ENCODE data around the gene CDC42EP4. TPM values are rescaled to one million over a fixed set of nuclear protein-coding genes. Genes with fewer than 3 reads are reported as not detected.

Gene CDC42EP4
- total RNA-seq, 4 donors from 2014 or later, result 33.0 to 94.6 (median 69.7) TPM

DNA sequence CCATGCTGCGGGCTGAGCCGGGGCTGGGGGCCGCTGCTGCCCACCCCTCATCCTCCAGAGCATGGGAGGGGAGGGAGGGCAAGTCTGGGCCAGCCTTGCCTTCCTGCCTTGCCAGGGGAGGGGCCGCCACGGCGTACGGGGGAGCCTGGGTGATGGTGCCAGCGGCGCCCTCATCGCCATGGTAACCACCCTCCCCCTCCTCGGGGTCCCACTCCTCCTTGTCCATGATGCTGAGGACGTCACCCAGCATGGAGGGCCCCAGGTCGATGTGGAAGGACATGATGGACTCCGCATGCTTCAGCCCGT is 26.2 kb downstream of the CDC42EP4 start:
- WGBS, 2 donors, result 61 to 72% methylated on average over 11 to 15 of the region's 15 CpGs
- intact Hi-C loops (cut with DNase I; ENCODE audit: low total_unique reads), result no loop called here
- H3K4me3 ChIP-seq (ENCODE audit: low read depth, poor library complexity, severe bottlenecking), result no peak overlapping the region
- DNase-seq (ENCODE audit: low spot score in 2 of 2), result no peak
- no peak for TF ChIP-seq POLR2A (IDR thresholded peaks at IDR 0.05)
- TF ChIP-seq, protein P1, sequence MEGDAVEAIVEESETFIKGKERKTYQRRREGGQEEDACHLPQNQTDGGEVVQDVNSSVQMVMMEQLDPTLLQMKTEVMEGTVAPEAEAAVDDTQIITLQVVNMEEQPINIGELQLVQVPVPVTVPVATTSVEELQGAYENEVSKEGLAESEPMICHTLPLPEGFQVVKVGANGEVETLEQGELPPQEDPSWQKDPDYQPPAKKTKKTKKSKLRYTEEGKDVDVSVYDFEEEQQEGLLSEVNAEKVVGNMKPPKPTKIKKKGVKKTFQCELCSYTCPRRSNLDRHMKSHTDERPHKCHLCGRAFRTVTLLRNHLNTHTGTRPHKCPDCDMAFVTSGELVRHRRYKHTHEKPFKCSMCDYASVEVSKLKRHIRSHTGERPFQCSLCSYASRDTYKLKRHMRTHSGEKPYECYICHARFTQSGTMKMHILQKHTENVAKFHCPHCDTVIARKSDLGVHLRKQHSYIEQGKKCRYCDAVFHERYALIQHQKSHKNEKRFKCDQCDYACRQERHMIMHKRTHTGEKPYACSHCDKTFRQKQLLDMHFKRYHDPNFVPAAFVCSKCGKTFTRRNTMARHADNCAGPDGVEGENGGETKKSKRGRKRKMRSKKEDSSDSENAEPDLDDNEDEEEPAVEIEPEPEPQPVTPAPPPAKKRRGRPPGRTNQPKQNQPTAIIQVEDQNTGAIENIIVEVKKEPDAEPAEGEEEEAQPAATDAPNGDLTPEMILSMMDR (IDR thresholded peaks at IDR 0.05), result no peak

GRCh38 chr17:73284906-73285602 is 26.7 kb downstream of the CDC42EP4 start:
- no peak overlapping the region for H3K4me3 ChIP-seq (ENCODE audit: low read depth, poor library complexity, severe bottlenecking)
- TF ChIP-seq, protein P1 (IDR thresholded peaks at IDR 0.05), result no peak
- no peak for TF ChIP-seq POLR2A (IDR thresholded peaks at IDR 0.05)
- 75 to 77% methylated on average over 20 of the region's 20 CpGs for WGBS, 2 donors
- no peak for DNase-seq (ENCODE audit: low spot score in 2 of 2)
- intact Hi-C loops (cut with DNase I; ENCODE audit: low total_unique reads), result no loop called here

DNA sequence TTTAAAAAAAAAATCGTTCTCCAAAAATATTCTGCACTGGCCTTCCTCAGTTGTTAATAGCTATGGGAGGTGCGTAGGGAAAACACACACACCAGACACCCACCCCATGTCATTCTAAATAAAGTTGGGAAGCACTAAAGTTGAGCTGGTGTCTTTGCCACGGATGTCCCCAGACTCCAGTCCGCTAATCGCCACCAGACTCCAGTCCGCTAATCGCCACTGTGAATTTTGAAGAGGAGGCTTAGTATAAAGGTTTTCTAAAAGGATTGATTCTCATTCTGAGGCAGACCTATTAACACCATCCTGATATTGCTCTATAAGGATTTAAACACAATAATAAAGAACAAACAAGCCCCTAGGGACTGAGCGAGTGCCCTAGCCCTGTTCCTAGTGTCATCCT is 27.4 kb downstream of the CDC42EP4 start:
- WGBS, 2 donors, result 78 to 83% methylated on average over 8 of the region's 8 CpGs
- intact Hi-C loops (cut with DNase I; ENCODE audit: low total_unique reads), result no loop called here
- no peak overlapping the region for H3K4me3 ChIP-seq (ENCODE audit: low read depth, poor library complexity, severe bottlenecking)
- TF ChIP-seq, protein P1 (IDR thresholded peaks at IDR 0.05), result no peak
- no peak for TF ChIP-seq POLR2A (IDR thresholded peaks at IDR 0.05)
- DNase-seq (ENCODE audit: low spot score in 2 of 2), result no peak

DNA sequence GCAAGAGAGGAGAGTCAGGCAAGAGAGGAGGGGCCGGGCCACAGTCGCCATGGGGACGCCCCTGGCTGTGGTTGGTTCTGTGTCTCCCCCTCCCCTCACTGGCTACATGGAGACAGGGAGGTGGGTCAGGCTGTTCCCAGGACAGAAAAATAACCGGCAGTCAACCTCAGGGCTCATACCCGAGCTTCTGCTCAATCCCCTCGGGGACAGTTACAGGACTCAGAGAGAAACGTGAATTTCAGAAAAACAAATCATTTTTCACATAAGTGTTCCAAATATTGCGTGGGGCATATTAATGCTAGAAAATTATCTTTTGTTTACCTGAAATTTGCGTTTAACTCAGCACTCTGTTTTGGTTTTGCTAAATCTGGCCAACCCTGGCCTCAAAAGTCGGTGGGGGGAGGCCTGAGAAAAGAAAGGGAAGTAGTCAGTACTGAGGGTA is 27.9 kb downstream of the CDC42EP4 start:
- 74 to 75% methylated on average over 10 of the region's 10 CpGs for WGBS, 2 donors
- TF ChIP-seq, protein P1 (IDR thresholded peaks at IDR 0.05), result no peak
- TF ChIP-seq POLR2A (IDR thresholded peaks at IDR 0.05), result no peak
- DNase-seq (ENCODE audit: low spot score in 2 of 2), result no peak
- no peak overlapping the region for H3K4me3 ChIP-seq (ENCODE audit: low read depth, poor library complexity, severe bottlenecking)
- intact Hi-C loops (cut with DNase I; ENCODE audit: low total_unique reads), result no loop called here

GRCh38 chr17:73283250-73283649 is 28.6 kb downstream of the CDC42EP4 start:
- TF ChIP-seq, protein P1 (IDR thresholded peaks at IDR 0.05), result no peak
- DNase-seq (ENCODE audit: low spot score in 2 of 2), result no peak
- 94% methylated on average over 5 of the region's 5 CpGs for WGBS, 2 donors
- H3K4me3 ChIP-seq (ENCODE audit: low read depth, poor library complexity, severe bottlenecking), result no peak overlapping the region
- intact Hi-C loops (cut with DNase I; ENCODE audit: low total_unique reads), result no loop called here

DNA sequence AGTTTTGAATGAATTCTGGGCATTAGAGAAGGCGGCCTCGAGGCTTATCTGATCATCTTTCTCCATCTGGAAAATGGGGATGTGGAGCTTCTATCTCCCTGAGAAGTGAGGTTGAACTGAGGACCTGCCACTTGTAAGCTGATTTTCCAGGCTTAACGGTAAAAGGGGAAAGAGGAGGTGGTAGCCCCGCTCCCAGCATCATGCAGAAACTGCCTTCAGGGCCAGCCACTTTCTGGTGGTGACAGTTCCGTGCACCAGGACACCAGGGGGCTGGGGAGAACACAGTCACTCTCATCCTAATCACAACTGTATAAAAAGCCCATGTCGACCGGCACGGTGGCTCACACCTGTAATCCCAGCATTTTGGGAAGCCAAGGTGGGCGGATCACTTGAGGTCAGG is 29.2 kb downstream of the CDC42EP4 start:
- WGBS, 2 donors, result 89 to 91% methylated on average over 9 of the region's 9 CpGs
- TF ChIP-seq, protein P1 (IDR thresholded peaks at IDR 0.05), result no peak
- TF ChIP-seq POLR2A (IDR thresholded peaks at IDR 0.05), result no peak
- intact Hi-C loops (cut with DNase I; ENCODE audit: low total_unique reads), result no loop called here
- H3K4me3 ChIP-seq (ENCODE audit: low read depth, poor library complexity, severe bottlenecking), result no peak overlapping the region
- no peak for DNase-seq (ENCODE audit: low spot score in 2 of 2)
